Motor neuron (in vitro differentiated cells): Measurements from ENCODE around the gene MCFD2. TPM values are rescaled to one million over a fixed set of nuclear protein-coding genes. Genes with fewer than 3 reads are reported as not detected.

Source experiments
- ATAC-seq, 8 experiments: fragments of 200-7000 bp; cut with Tn5 transposase; replicated peaks in 6 of 8; 2 replicates each; pipeline ENCODE4 v1.8.0; 2021; ENCODE audit warnings: mild to moderate bottlenecking in 8 of 8, moderate library complexity in 8 of 8
- H3K27ac ChIP-seq, 2 donors: fragments of 250-450 bp; sonication (Bioruptor Pico); 2 replicates each; pipeline ENCODE4 v1.9.0; 2021; ENCODE audit warnings: antibody characterized with exemption in 2 of 2, mild to moderate bottlenecking in 2 of 2, moderate library complexity in 1 of 2
- H3K4me1 ChIP-seq, 2 donors: fragments of 250-450 bp; sonication (Bioruptor Pico); replicated peaks in 1 of 2; 2 replicates each; pipeline ENCODE4 v1.6.1; 2021; ENCODE audit warnings: antibody characterized with exemption in 2 of 2, mild to moderate bottlenecking in 2 of 2, moderate library complexity in 1 of 2
- H3K4me3 ChIP-seq, 5 donors: fragments of 250-450 bp; sonication (Bioruptor Pico); 2 replicates each; pipeline ENCODE4 v1.9.0; 2021; ENCODE audit warnings: antibody characterized with exemption in 5 of 5, mild to moderate bottlenecking in 5 of 5, moderate library complexity in 4 of 5
- WGBS, 10 experiments: fragments of 450-650 bp; shearing (Covaris generic); methylation state at CpG; one replicate each; pipeline ENCODE4 v1.0.0; 2022; 5-methylcytosine and 5-hydroxymethylcytosine counted together
- in situ Hi-C, 9 experiments: fragments of 400-800 bp; cut with MboI; loops; one replicate each; pipeline ENCODE4 v1.15.0; 2021; ENCODE audit warnings: low sequenced_read_pairs in 9 of 9, low pct_unique_long_range_greater_than_20kb in 2 of 9; ENCODE audit not compliant: unreplicated experiment in 9 of 9
- total RNA-seq, 8 experiments: library from RNA; unstranded; fragments of 300-600 nt; gene quantifications; 2 replicates each; pipeline versions ENCODE4 v1.2.3 to v1.2.4, GENCODE V29; 2022

MCFD2 gene
- total RNA-seq, 8 experiments from 2014 or later = 45.4 to 119 (median 55.8) TPM

DNA sequence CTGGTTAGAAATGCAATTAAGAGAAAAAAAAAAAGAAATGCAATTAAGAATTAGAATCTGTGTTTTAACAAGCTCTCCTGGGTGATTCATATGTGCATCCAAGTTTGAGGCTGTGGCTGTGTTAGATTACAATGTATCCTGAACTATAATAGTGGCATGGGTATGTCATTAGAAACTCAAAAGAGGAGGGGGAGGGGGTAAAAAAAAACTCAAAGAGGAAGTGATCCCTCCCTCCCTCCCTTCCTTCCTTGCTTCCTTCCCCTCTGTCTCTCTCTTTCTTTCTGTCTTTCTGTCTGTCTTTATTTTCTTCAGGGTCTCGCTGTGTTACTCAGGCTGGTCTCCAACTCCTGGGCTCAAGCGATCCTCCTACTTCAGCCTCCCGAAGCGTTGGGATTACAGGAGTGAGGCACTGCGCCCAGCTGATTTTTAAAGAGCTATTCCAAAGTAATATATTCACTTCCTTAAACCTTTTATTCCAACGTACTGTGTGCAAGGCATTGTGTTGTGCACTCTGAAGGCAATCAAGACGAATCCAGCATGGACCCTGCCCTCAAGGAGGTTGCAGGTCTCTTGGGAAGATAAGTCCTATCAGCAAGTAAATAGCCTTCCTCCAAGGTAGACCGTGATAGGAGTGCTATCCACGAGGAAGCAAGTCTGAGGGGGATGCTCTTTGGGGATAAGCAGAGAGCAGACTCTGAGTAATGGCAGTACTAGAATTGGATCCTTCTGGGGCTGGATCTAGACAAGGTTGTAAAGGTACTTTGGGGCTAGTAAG, 35.9 kb upstream of the MCFD2 start:
- ATAC-seq = no peak
- WGBS, 10 experiments = 75 to 100% (median 89%) methylated on average over 2 to 6 of the region's 9 CpGs; no CpG with 5 or more reads in 3 of the 10 experiments
- Histone ChIP-seq H3K4me1 (no peaks in the 10 kb centered on the region), H3K27ac (no peak overlapping the region), H3K4me3 (no peak overlapping the region)
- in situ Hi-C loops = no loop called here

GRCh38 chr2:46950314-46950713, 34.7 kb upstream of the MCFD2 start:
- Histone ChIP-seq H3K4me1 (no peaks in the 10 kb centered on the region), H3K27ac (no peak overlapping the region), H3K4me3 (no peak overlapping the region)
- in situ Hi-C loops = no loop called here
- no peak for ATAC-seq
- 40 to 100% (median 80%) methylated on average over 1 to 7 of the region's 8 CpGs; no CpG with 5 or more reads in 3 of the 10 experiments for WGBS, 10 experiments

- WGBS, 10 experiments = 0 to 100% (median 61%) methylated on average over 1 to 3 of the region's 11 CpGs; no CpG with 5 or more reads in 4 of the 10 experiments
- no peak overlapping the region for H3K27ac ChIP-seq
- no peak overlapping the region for H3K4me3 ChIP-seq
- in situ Hi-C loops = no loop called here
- ATAC-seq = no peak
- no peaks in the 10 kb centered on the region for H3K4me1 ChIP-seq
These were observed 32.2 kb upstream of the MCFD2 start for GRCh38 chr2:46947841-46948240.

- in situ Hi-C loops = no loop called here
- no peak for ATAC-seq
- no peak overlapping the region for H3K4me3 ChIP-seq
- H3K4me1 ChIP-seq = peaks cover 4 to 7% of the 10 kb centered on the region in 2 donors
- no peak overlapping the region for H3K27ac ChIP-seq
- 97 to 100% (median 100%) methylated on average over 1 to 5 of the region's 7 CpGs; no CpG with 5 or more reads in 2 of the 10 experiments for WGBS, 10 experiments
These were observed 30.1 kb upstream of the MCFD2 start for GRCh38 chr2:46945671-46946070.

DNA sequence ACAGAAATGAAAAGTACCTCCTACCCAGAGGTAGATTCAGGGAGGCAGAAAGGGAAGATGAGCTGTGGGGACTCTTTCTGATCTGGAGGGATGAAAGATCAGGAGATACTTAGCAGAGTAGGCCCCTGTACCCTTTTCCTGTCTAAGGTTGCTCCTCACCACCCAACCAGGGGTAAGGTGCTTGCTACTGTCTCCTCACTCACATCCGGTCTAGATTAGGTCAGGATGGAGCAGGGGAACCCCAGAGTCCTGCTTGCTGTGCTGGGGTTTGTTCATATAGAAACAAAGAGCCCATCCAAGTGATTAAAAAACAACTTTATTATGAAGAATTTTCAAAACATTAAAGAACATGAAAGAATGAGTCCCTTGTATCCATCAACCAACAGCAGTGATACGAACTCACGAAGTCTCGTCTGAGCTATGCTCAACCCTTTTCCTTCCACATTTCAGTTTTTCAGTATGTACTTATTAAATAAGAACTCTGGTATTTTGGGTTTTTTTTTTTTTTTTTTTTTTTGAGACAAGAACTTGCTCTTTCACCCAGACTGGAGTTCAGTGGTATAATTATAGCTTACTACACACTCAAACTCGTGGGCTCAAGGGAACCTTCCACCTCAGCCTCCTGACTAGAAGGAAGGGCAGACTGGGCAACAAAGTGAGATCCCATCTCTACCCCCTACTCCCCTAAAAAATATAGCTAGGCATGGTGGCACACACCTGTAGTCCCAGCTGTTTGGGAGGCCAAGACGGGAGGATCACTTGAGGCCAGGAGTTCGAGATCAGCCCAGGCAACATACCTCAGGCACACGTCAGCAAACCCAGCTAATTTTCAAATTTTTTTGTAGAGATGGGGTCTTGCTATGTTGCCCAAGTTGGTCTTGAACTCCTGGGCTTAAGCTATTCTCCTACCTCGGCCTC, 28.5 kb upstream of the MCFD2 start:
- ATAC-seq = no peak
- WGBS, 10 experiments = 75 to 100% (median 92%) methylated on average over 1 to 8 of the region's 9 CpGs
- in situ Hi-C loops = no loop called here
- H3K4me3 ChIP-seq = no peak overlapping the region
- H3K4me1 ChIP-seq = peaks cover 7% of the 10 kb centered on the region in 2 donors
- H3K27ac ChIP-seq = no peak overlapping the region

GRCh38 chr2:46942891-46943626, 27.5 kb upstream of the MCFD2 start:
- Histone ChIP-seq H3K4me1 (peaks cover 7% of the 10 kb centered on the region in 2 donors), H3K4me3 (no peak overlapping the region), H3K27ac (no peak overlapping the region)
- WGBS, 10 experiments = 39 to 100% (median 68%) methylated on average over 2 to 7 of the region's 10 CpGs; no CpG with 5 or more reads in 2 of the 10 experiments
- in situ Hi-C loops = no loop called here
- ATAC-seq = no peak

DNA sequence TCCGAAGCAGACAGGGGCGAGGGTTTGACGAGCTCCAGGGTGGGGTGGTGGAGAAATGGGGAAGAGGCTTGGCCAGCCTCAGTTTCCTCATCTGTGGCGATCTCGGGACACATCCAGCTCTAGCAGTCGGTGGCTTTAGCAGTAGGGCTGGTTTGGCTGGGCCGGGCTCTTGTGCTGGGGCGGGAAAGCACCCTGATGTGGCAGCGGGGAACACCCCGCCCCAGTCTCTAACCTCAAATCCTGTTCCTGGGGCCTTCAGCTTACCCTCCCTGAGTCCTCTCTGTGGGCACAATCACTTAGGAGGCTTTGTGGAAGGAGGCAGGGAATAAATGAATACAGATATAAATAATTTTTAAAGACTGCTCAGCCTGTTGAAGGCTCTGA, 26.5 kb upstream of the MCFD2 start:
- peaks cover 7% of the 10 kb centered on the region in 2 donors for H3K4me1 ChIP-seq
- in situ Hi-C loops = no loop called here
- H3K27ac ChIP-seq = no peak overlapping the region
- peak overlapping the region; percentile 57 to 79 (median 70) for H3K4me3 ChIP-seq
- WGBS, 10 experiments = 0 to 40% (median 20%) methylated on average over 1 to 4 of the region's 10 CpGs; no CpG with 5 or more reads in 5 of the 10 experiments
- peak in 2 of 8 experiments; percentile 2 to 5 for ATAC-seq

GRCh38 chr2:46939626-46940359, 24.2 kb upstream of the MCFD2 start:
- Histone ChIP-seq H3K4me3 (peak overlapping the region in 2 of 5 donors; percentile 60 to 79), H3K4me1 (peaks cover 7% of the 10 kb centered on the region in 2 donors), H3K27ac (no peak overlapping the region)
- ATAC-seq = no peak
- in situ Hi-C loops = no loop called here
- WGBS, 10 experiments = 33 to 93% (median 69%) methylated on average over 1 to 7 of the region's 13 CpGs; no CpG with 5 or more reads in 2 of the 10 experiments

DNA sequence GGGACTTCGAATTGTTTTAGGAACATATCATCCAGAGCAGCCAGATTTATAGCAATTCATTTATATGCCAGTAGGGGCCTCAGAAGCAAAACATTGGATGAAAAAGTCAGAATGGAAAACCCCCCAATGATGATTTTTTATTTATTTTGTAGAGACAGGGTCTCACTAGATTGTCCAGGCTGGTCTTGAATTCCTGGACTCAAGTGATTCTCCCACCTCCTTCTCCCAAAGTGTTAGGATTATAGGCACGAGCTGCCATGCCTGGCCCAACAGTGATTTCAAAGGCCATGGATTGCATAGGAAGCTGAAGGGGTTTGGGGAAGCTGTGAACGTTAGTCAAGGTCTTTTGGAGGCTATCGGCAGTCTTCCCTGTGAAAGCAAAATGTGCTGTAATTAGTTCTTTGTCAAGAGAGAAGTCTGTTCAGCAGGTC, 21.9 kb upstream of the MCFD2 start:
- 40 to 100% (median 84%) methylated on average over 1 to 4 of the region's 4 CpGs; no CpG with 5 or more reads in 1 of the 10 experiments for WGBS, 10 experiments
- ATAC-seq = no peak
- Histone ChIP-seq H3K4me3 (no peak overlapping the region), H3K4me1 (peaks cover 4 to 6% of the 10 kb centered on the region in 2 donors), H3K27ac (no peak overlapping the region)
- in situ Hi-C loops = no loop called here

DNA sequence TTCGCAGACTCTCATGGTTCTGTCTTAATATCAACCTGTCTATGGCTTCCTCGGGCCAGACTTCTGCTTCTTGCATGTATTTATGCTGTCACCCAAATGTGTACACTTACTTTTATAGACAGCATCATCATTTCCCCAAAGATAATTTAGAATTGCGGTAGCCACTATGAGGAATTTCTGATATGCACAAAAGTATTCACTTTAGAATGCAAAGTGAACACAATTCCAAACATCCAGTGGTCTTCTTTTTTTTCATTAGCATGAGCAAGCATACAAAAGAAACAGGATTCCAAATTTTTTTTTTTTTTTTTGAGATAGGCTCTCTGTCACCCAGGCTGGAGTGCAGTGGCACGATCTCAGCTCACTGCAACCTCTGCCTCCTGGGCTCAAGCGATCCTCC, 21.0 kb upstream of the MCFD2 start:
- WGBS, 10 experiments = 27 to 100% (median 98%) methylated on average over 1 to 5 of the region's 5 CpGs
- Histone ChIP-seq H3K4me3 (no peak overlapping the region), H3K27ac (no peak overlapping the region), H3K4me1 (peaks cover 0 to 3% of the 10 kb centered on the region in 2 donors)
- in situ Hi-C loops = no loop called here
- ATAC-seq = no peak

DNA sequence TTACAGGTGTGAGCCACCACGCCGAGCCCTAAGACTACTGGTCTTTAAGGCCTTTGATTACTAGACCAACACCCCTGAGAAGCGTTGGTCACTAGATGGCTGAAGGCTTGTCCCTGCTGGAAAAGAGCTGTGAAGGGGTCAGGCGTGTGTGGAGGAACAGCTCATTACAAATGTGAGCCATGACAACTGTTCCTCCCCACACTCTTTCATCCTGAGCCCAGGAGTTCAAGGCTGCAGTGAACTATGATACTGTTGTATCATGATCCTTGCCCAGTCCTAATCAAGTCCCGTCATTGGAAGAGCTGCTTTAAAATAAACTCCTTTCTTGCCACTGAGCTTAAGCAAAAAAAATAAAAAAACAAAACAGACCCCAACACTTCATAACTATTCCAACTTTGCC, 19.5 kb upstream of the MCFD2 start:
- H3K4me1 ChIP-seq = no peaks in the 10 kb centered on the region
- no peak for ATAC-seq
- in situ Hi-C loops = no loop called here
- no peak overlapping the region for H3K4me3 ChIP-seq
- 70 to 100% (median 100%) methylated on average over 1 to 2 of the region's 5 CpGs; no CpG with 5 or more reads in 5 of the 10 experiments for WGBS, 10 experiments
- no peak overlapping the region for H3K27ac ChIP-seq

GRCh38 chr2:46929612-46930011, 14.0 kb upstream of the MCFD2 start:
- 67 to 100% (median 100%) methylated on average over 1 of the region's 1 CpG; no CpG with 5 or more reads in 2 of the 10 experiments for WGBS, 10 experiments
- in situ Hi-C loops = no loop called here
- H3K27ac ChIP-seq = no peak overlapping the region
- ATAC-seq = peak in 1 of 8 experiments; percentile 64
- no peaks in the 10 kb centered on the region for H3K4me1 ChIP-seq
- H3K4me3 ChIP-seq = no peak overlapping the region
